ENCODE results near the gene ITPRID2.

- TF ChIP-seq CTCF (IDR thresholded peaks at IDR 0.05) (no peak), POLR2A (IDR thresholded peaks at IDR 0.05) (no peak)
Observed at GRCh38 chr2:181849601-181850000, 41.9 kb upstream of the ITPRID2 start.

Data from testis (tissue), 2 donors.